Ishikawa (cell line): ENCODE results near the gene MTA2.

ENCODE experiments used
- CEBPB ChIP-seq: IDR thresholded peaks from 2 replicates; pipeline ENCODE4 v1.6.1; 2012
- CREB1 ChIP-seq: IDR thresholded peaks from 2 replicates; pipeline ENCODE4 v1.6.1; 2012; ENCODE audit warnings: low read depth
- EGR1 ChIP-seq: IDR thresholded peaks from 2 replicates; pipeline ENCODE4 v1.6.1; 2012
- EP300 ChIP-seq: IDR thresholded peaks from 2 replicates; pipeline ENCODE4 v1.6.1; 2012; ENCODE audit warnings: borderline replicate concordance
- FOXM1 ChIP-seq: IDR thresholded peaks from 2 replicates; pipeline ENCODE4 v1.6.1; 2012; ENCODE audit warnings: low read depth, borderline replicate concordance
- MAX ChIP-seq: IDR thresholded peaks from 2 replicates; pipeline ENCODE4 v1.6.1; 2012
- NFIC ChIP-seq: IDR thresholded peaks from 2 replicates; pipeline ENCODE4 v1.6.1; 2012
- RAD21 ChIP-seq: IDR thresholded peaks from 2 replicates; pipeline ENCODE4 v1.6.1; 2012; ENCODE audit warnings: low read depth
- REST ChIP-seq: IDR thresholded peaks from 2 replicates; pipeline ENCODE4 v1.6.1; 2012; ENCODE audit warnings: low read depth, mild to moderate bottlenecking
- TAF1 ChIP-seq: IDR thresholded peaks from 2 replicates; pipeline ENCODE4 v1.6.1; 2012; ENCODE audit warnings: low read depth, mild to moderate bottlenecking
- TCF12 ChIP-seq: IDR thresholded peaks from 2 replicates; pipeline ENCODE4 v1.6.1; 2012; ENCODE audit warnings: low read depth
- TEAD4 ChIP-seq: IDR thresholded peaks from 2 replicates; pipeline ENCODE4 v1.6.1; 2012
- YY1 ChIP-seq: IDR thresholded peaks from 2 replicates; pipeline ENCODE4 v1.6.1; 2012; ENCODE audit warnings: low read depth
- ZBTB7A ChIP-seq: IDR thresholded peaks from 2 replicates; pipeline ENCODE4 v1.6.1; 2012; ENCODE audit warnings: low read depth
- TF ChIP-seq, protein P1 (sequence below): IDR thresholded peaks from 2 replicates; pipeline ENCODE4 v1.6.1; 2012

The MTA2 gene

GRCh38 chr11:62612366-62613290 lies 11.0 kb upstream of the MTA2 start, which contains the start of the genes EML3 and ROM1:
TSS of gene EML3 (minus strand) at chr11:62612775. CDS start at chr11:62612457, 318 bp downstream.
TSS of gene ROM1 (plus strand) at chr11:62613257. CDS start at chr11:62613282, 25 bp downstream.
- TF ChIP-seq RAD21 (no peak), TCF12 (no peak), ZBTB7A (0 out of 2 replicates have a peak, but pooled peaks have one; percentile 46), YY1 (no peak), FOXM1 (no peak), REST (no peak)

DNA sequence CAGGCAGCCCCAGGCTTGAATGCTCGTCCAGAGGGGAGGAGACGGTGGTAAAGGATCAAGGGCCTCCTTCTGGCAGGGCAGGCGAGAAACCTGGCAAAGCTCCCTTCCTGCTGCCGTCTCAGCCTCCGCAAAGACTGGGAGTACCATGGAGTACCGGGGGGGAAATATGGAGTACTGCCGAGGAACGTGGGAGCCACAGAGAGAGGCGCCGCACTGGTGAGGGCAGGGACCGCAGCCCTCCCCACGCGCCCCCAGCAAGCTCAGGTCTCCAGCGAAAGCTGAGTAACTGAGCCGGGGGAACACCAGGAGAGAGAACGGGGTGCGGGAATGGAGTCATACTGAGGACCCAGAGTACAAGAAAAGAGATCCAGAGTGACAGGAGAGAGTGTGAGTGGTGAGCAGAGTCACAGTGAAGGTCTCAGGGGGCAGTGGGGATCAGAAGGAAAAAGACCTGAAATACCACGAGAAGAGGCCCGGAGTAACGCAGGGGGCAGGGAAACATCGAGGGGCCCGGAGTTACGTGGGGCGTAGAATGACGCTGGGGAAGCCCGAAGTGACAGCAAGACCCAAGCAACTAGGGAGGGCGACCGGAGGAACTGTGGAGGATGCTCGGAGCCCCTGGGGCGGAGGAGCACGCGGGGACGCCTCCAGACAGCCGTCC lies 10.2 kb upstream of the MTA2 start:
- TF ChIP-seq TAF1 (0 out of 2 replicates have a peak, but pooled peaks have one; percentile 19), MAX (peak; percentile 17; the same call in 1 of the 2 replicates), REST (no peak)

DNA sequence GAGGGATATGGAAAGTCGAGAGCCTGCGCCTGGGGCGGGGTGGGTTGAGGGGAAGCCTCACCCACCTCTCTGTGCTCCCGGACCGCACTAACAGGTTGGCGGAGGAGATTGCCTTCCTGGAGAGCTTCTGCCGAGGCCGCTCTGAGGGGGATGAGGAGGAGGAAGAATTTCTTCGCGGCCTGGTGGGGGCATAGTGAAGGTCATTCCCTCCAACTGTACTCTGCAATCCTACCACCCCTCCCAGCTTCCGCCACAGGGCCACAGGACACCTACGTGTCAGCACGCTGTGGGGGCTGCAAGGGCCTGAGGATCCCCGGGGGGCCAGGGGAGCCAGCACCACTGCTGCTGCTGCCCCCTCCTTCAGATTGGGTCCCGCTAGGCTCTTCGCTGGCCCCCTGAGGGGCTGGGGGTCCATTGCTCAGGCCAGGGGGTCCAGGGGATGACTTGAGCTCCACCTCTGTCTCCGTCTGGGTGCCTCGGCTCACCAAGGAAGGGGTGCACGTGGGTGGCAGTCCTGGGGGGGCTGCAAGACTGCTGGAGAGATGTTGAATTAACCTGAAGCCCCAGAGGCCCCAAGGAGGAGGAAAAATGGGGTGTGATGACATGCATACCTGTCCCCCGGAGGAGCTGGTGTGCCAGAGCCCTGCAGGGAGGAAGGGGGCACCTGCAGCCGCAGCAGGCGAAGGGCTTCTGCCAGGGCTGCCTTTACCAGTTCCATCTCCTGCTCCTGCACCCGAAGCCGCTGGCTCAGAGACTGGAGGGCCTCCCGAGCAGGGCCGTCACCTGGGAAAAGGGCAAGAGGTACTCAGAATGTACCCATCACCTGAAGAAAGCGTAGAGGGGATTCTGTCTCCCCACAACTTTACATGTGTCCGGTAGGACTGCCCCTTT lies 9.4 kb upstream of the MTA2 start:
- TF ChIP-seq MAX (no peak), TEAD4 (no peak), REST (no peak), CEBPB (no peak), EP300 (no peak), ZBTB7A (no peak), TCF12 (no peak), FOXM1 (no peak), NFIC (no peak), TAF1 (no peak), YY1 (no peak), RAD21 (no peak), EGR1 (no peak), CREB1 (no peak)
- TF ChIP-seq, protein P1, sequence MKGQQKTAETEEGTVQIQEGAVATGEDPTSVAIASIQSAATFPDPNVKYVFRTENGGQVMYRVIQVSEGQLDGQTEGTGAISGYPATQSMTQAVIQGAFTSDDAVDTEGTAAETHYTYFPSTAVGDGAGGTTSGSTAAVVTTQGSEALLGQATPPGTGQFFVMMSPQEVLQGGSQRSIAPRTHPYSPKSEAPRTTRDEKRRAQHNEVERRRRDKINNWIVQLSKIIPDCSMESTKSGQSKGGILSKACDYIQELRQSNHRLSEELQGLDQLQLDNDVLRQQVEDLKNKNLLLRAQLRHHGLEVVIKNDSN, result no peak

GRCh38 chr11:62610403-62610802 lies 8.7 kb upstream of the MTA2 start:
- TF ChIP-seq ZBTB7A (no peak), YY1 (no peak), NFIC (no peak), TEAD4 (no peak), EP300 (no peak), RAD21 (no peak), EGR1 (no peak), TAF1 (no peak)
- TF ChIP-seq, protein P1, result no peak
